Measurements from ENCODE around the gene DNAJB8. TPM values are rescaled to one million over a fixed set of nuclear protein-coding genes. Genes with fewer than 3 reads are reported as not detected.
A peak's percentile ranks its signal among the peaks of the same experiment; 100 is the strongest.

The DNAJB8 gene
- total RNA-seq, 1 experiment from 2014 or later: not detected

DNA sequence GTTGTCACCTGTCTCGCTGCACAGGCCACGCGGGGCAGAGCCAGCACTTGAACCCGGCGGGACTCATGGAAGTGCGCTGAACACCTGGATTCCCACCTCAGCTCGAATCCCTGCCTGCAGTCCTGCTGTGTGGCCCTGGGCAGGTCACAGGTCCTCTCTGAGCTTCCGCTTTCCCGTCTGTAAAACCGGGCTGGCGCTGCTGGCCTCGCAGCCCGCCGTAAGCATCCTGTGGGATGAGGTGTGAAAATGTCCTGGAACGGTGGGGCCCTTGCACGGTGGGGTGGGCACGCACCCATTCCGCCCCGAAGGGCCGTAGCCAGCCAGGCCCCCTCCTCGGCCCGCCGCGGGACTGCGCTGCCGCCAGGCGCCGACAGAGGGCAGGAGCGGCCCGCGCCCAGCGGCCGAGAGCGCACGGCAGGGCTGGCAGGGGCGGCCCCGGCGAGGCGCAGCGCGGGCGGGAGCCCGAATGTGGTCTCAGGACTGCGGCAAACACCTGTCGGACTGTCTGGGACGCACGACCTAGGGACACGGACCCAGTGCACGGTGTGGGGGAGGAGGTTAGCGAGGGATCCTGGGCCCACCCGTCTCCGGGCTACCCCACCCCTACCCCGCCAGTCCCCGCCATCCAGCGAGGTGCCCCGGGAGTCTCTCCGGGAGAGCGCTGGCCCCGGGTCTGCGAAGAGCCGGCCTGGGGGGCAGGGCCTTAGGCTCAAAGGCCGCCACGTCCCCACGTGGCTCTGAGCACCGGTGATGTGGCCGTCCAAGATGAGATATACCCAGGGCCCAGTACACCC is 40.4 kb downstream of the DNAJB8 start:
- H4K8ac ChIP-seq (replicated peaks; ENCODE audit: insufficient read length, low read depth, low read length): no peak overlapping the region
- H3T11ph ChIP-seq (ENCODE audit: low read length): no peak overlapping the region
- no peak overlapping the region for H3K56ac ChIP-seq (ENCODE audit: insufficient read length, low read depth, low read length)
- Mint-ChIP-seq H3K36me3 (ENCODE audit: insufficient read depth in 1 of 3, low read depth in 3 of 3) (no peaks in the 10 kb centered on the region; a peak in 2 of 7 replicates), H3K27me3 (ENCODE audit: low read depth) (peaks cover 76% of the 10 kb centered on the region), H3K9me3 (no peaks in the 10 kb centered on the region), H3K4me1 (peaks cover 22 to 34% of the 10 kb centered on the region in 2 experiments), H3K27ac (no peak overlapping the region), H3K4me3 (no peak overlapping the region)
- H2BK15ac ChIP-seq (ENCODE audit: low read depth, low read length): no peak overlapping the region
- no peak overlapping the region for H2BK5ac ChIP-seq (ENCODE audit: insufficient read length, low read length)
- H3K23ac ChIP-seq (ENCODE audit: insufficient read length, low read depth, low read length): no peak overlapping the region
- no peak overlapping the region for H4K5ac ChIP-seq (ENCODE audit: insufficient read length, low read depth, low read length)
- H2AK5ac ChIP-seq (ENCODE audit: insufficient read length, low read length): no peak overlapping the region
- no peak overlapping the region for H3K27ac ChIP-seq (ENCODE audit: insufficient read length, low read depth, low read length)
- no peak overlapping the region for H4K91ac ChIP-seq (ENCODE audit: insufficient read length, low read depth, low read length)
- TF ChIP-seq, protein P1, sequence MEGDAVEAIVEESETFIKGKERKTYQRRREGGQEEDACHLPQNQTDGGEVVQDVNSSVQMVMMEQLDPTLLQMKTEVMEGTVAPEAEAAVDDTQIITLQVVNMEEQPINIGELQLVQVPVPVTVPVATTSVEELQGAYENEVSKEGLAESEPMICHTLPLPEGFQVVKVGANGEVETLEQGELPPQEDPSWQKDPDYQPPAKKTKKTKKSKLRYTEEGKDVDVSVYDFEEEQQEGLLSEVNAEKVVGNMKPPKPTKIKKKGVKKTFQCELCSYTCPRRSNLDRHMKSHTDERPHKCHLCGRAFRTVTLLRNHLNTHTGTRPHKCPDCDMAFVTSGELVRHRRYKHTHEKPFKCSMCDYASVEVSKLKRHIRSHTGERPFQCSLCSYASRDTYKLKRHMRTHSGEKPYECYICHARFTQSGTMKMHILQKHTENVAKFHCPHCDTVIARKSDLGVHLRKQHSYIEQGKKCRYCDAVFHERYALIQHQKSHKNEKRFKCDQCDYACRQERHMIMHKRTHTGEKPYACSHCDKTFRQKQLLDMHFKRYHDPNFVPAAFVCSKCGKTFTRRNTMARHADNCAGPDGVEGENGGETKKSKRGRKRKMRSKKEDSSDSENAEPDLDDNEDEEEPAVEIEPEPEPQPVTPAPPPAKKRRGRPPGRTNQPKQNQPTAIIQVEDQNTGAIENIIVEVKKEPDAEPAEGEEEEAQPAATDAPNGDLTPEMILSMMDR (conservative IDR thresholded peaks at IDR 0.05): peak; percentile 79
- no peak overlapping the region for H3K14ac ChIP-seq (ENCODE audit: insufficient read depth, low read length)
- H3K4me2 ChIP-seq (ENCODE audit: insufficient read depth, insufficient read length, low read length): peak overlapping the region; percentile 50
- H3K23me2 ChIP-seq (ENCODE audit: insufficient read length, low read depth, low read length, poor library complexity, severe bottlenecking): peaks cover 4% of the 10 kb centered on the region
- H3K79me2 ChIP-seq (ENCODE audit: insufficient read depth, low read length): no peaks in the 10 kb centered on the region
- H2AFZ ChIP-seq (ENCODE audit: low read length): no peak overlapping the region
- H3K9me3 ChIP-seq (ENCODE audit: control insufficient read depth, low read depth, low read length): no peaks in the 10 kb centered on the region
- no peaks in the 10 kb centered on the region; the same call in 1 of the 2 replicates for H3K4me1 ChIP-seq (ENCODE audit: insufficient read depth, low read length)
- no peak overlapping the region for H3K9ac ChIP-seq (ENCODE audit: extremely low read depth, insufficient read length, low read length)
- H3K4ac ChIP-seq (ENCODE audit: low read depth, low read length): no peak overlapping the region
- no peak overlapping the region for H2BK120ac ChIP-seq (ENCODE audit: low read depth, low read length, poor library complexity, severe bottlenecking)
- DNase-seq: peak; percentile 73
- H2BK12ac ChIP-seq (ENCODE audit: insufficient read length, low read depth, low read length): no peak overlapping the region
- no peaks in the 10 kb centered on the region for H3K79me1 ChIP-seq (ENCODE audit: insufficient read depth, low read depth, low read length, poor library complexity, severe bottlenecking)
- peaks cover 15% of the 10 kb centered on the region; the same call in 1 of the 2 replicates for H3K27me3 ChIP-seq (ENCODE audit: insufficient read depth, low read length)
- H3K18ac ChIP-seq (ENCODE audit: insufficient read length, low read depth, low read length): no peak overlapping the region
- WGBS (ENCODE audit: extremely low coverage, insufficient read length, low lambda C conversion rate): no CpG with 5 or more reads among the region's 66 CpGs
- H4K20me1 ChIP-seq (ENCODE audit: control insufficient read depth, insufficient read depth, insufficient read length): no peaks in the 10 kb centered on the region
- no peak overlapping the region for H2BK20ac ChIP-seq (ENCODE audit: low read depth, low read length, poor library complexity, severe bottlenecking)

All from H9 (cell line).